GM12873 (cell line): ENCODE data around the gene CLPTM1.

Experiments
- TF ChIP-seq, protein P1 (sequence below): IDR thresholded peaks from 2 replicates; pipeline ENCODE4 v1.5.1; 2012; ENCODE audit warnings: low read depth, mild to moderate bottlenecking, moderate library complexity, low read length, control low read depth; ENCODE audit not compliant: insufficient read depth; ENCODE audit errors: missing control alignments

Gene CLPTM1

DNA sequence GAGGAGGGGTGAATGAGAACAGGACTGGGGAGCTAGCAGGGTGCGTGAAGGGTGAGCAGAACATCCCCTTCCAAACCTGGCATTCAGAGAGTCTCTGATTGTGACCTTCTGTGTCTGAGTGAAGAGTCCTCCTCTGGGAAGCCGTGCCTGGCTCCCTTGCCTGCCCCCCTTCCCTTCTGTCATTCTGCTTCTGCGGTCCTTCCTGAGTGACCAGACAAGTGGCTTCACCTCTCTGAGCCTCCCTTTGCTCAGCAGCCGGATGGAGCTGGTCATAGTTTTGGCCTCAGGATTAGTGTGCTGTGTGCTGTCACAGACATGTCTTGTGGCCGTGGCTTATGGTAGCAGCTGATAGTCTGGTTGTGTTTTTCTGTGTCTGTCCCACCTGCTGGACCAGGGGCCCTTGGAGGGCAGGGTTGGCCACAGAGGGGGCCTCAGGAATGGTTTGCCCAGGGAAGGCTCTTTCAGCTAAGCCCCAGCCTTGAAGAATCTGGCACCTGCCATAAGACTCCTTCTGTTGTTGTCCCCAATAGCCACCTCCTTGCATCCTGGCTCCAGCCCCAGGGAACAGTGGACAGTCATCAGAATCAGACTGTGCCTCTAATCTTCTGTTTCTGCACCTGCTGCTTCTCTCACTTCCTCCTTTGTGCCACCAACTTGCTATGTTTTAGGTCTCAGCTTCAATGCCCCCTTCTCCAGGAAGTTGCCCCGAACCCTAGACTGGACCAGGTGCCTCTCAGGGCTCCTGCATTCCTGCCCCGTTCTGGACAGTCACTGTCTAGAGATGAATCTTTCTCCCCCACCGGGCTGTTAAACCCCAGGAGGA lies 5.9 kb downstream of the CLPTM1 start:
- TF ChIP-seq, protein P1, sequence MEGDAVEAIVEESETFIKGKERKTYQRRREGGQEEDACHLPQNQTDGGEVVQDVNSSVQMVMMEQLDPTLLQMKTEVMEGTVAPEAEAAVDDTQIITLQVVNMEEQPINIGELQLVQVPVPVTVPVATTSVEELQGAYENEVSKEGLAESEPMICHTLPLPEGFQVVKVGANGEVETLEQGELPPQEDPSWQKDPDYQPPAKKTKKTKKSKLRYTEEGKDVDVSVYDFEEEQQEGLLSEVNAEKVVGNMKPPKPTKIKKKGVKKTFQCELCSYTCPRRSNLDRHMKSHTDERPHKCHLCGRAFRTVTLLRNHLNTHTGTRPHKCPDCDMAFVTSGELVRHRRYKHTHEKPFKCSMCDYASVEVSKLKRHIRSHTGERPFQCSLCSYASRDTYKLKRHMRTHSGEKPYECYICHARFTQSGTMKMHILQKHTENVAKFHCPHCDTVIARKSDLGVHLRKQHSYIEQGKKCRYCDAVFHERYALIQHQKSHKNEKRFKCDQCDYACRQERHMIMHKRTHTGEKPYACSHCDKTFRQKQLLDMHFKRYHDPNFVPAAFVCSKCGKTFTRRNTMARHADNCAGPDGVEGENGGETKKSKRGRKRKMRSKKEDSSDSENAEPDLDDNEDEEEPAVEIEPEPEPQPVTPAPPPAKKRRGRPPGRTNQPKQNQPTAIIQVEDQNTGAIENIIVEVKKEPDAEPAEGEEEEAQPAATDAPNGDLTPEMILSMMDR: no peak

DNA sequence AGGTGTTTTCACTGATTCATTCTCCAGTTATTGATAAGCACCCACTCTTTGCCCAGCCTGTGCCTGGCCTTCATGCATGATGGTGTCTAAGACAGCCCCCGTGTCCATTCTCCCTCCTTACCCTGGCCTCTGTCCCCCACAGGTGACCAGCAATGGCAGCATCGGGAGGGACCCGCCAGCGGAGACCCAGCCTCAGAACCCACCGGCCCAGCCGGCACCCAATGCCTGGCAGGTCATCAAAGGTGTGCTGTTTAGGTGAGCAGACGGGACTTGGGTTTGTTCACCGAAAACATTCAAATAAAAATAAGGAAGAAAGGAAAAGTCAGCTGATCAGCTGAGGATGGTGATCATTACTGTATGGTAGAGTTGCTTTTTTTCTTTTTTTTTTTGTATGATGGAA lies 6.6 kb downstream of the CLPTM1 start:
- TF ChIP-seq, protein P1: no peak

DNA sequence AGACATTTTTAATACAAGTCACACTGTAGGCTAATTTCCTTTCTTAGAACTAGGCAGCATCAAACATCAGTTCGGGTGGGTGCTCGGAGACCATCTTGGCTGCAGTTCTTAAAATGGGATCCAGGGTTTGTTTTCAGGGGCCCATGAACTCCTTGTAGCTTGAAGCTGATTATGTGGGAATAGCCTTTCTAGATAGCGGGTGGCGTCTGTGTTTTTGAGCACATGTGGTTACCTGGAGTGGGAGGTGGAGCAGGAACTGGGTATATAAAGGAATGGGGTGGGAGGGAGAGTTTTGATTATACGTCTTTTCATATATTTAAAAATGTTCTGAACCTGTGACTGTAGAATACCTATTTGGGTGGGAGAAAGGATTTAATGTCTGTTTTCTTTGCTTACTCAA lies 12.9 kb downstream of the CLPTM1 start:
- TF ChIP-seq, protein P1: no peak

- TF ChIP-seq, protein P1: no peak
Observed at GRCh38 chr19:44968670-44969069, 13.5 kb downstream of the CLPTM1 start.

- TF ChIP-seq, protein P1: no peak
Observed at GRCh38 chr19:44969437-44969836, 14.3 kb downstream of the CLPTM1 start.

DNA sequence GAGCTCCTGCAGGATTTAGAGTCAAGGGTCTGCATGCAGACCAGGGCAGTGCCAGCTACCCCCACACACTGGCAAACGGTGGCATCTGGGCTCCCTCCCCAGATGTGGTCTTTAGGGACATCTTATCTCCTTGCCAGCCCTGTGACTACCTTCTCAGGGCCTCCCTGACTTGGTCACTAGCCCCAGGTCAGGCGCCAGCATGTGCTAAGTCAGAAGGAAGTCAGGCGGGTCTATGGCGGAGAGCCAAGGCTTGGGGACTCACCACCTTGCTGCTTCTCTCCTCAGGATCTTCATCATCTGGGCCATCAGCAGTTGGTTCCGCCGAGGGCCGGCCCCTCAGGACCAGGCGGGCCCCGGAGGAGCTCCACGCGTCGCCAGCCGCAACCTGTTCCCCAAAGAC lies 17.6 kb downstream of the CLPTM1 start:
- TF ChIP-seq, protein P1: no peak

GRCh38 chr19:44973982-44974735 lies 19.0 kb downstream of the CLPTM1 start:
- TF ChIP-seq, protein P1: no peak
